GM13977 (cell line): ENCODE results near the gene TRPV2.

Source experiments
- DNase-seq: peaks from one replicate; pipeline ENCODE4 v3.0.0; 2012; ENCODE audit warnings: low spot score
- in situ Hi-C: fragments of 300-500 bp; cut with MboI; formaldehyde crosslinking; loops from one replicate; pipeline ENCODE4 v1.12.0; 2022; ENCODE audit warnings: low sequenced_read_pairs, low pct_unique_long_range_greater_than_20kb, mixed read lengths, inconsistent platforms; ENCODE audit not compliant: unreplicated experiment
- TF ChIP-seq, protein P1 (sequence below): IDR thresholded peaks from 2 replicates; pipeline ENCODE4 v1.5.1; 2012; ENCODE audit warnings: mild to moderate bottlenecking, control low read depth; ENCODE audit not compliant: insufficient read depth; ENCODE audit errors: extremely low read depth, missing control alignments

The TRPV2 gene

DNA sequence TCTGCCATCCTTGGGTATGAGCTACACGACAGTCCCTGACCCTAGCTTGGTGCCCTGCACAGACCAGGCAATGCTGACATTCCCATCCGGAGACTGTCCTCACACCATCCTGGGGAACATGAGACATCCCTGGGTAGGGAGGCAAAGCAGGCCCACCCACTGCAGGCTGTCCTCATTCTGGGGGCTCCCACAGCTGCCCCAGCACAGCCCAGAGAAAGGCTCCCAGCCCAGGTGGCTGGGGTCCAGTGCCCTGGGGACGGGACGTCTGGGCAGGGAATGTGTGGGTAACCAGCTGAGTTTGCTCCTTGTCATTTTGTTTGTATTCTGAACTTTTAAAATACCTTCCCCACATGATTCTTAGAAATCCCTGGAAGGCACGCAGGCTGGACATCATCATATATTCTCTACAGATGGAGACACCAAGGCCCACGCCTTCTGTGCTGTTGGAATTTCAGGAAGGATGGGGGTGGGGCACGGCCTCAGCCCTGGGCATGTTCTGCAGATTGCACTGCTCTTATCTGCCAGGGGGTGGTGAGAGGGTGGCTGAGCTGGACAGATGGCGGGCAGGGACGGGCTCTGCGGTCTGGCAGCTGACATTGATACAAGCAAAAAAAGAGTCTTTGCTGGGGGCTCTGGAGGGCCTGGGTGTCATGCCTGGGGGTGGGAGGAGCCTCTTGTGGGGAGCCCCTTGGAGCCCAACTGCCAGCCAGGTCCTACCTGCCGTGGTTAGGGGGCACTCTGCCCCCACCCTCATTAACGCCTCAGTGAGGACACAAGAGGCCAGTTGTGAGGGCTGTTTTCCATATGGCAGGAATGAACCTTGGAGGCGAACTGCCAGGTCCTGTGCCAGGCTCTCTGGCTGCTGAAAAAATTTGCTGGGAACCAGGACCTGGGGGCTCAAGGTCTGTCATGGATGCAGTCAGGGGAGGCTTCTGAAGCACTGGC, 48.3 kb downstream of the TRPV2 start:
- no peak for DNase-seq
- TF ChIP-seq, protein P1, sequence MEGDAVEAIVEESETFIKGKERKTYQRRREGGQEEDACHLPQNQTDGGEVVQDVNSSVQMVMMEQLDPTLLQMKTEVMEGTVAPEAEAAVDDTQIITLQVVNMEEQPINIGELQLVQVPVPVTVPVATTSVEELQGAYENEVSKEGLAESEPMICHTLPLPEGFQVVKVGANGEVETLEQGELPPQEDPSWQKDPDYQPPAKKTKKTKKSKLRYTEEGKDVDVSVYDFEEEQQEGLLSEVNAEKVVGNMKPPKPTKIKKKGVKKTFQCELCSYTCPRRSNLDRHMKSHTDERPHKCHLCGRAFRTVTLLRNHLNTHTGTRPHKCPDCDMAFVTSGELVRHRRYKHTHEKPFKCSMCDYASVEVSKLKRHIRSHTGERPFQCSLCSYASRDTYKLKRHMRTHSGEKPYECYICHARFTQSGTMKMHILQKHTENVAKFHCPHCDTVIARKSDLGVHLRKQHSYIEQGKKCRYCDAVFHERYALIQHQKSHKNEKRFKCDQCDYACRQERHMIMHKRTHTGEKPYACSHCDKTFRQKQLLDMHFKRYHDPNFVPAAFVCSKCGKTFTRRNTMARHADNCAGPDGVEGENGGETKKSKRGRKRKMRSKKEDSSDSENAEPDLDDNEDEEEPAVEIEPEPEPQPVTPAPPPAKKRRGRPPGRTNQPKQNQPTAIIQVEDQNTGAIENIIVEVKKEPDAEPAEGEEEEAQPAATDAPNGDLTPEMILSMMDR: no peak
- in situ Hi-C loops: no loop called here

DNA sequence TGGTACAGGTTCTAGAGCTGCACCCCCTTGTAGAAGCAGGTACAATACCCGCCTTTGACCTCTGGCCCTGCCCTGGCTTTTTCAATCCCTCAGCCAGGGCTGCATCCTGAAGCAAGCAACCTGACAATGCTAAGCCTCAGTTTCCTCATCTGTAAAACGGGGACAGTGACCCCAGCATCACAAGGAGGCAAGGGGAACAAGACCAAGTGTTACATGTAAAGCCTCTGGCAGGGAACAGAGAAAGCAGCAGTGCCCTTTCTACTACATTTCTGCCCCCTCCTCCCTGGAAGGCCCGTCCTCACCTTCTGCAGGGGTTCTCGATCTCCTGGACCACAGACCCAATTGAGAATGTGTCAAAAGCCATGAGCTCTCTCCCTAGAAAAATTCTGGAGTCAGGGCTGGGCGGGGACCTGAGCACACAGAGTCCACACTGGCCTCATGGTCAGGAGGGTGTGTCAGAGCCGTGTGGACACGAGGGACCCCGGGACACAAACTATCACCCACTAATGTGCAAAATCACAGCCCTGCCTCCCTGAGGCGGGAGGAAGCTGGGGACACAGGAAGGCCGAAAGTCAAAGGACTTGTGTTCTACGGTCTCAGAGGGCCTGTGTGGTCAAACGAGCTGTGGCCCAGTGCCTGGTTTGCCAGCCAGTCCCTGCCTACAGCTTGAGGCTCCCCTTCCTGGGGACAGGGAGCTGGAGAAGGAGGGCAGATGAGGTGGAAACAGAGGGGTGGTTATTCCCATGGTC, 49.1 kb downstream of the TRPV2 start:
- DNase-seq: no peak
- TF ChIP-seq, protein P1: no peak
- in situ Hi-C loops: no loop called here

DNA sequence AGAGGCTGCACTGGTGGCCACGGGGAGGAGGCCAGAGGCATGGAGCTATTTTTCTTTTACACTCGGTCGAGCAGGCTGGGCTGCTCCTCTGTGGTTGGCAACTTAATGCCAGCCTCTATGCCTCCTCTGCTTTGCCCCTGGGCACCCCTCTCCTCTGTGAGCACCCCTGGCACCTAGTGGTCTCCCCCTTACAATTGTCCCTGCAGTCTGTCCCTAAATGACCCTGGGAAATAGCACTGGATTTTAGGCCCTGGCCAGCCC, 49.6 kb downstream of the TRPV2 start:
- in situ Hi-C loops: no loop called here
- TF ChIP-seq, protein P1: no peak
- DNase-seq: no peak

DNA sequence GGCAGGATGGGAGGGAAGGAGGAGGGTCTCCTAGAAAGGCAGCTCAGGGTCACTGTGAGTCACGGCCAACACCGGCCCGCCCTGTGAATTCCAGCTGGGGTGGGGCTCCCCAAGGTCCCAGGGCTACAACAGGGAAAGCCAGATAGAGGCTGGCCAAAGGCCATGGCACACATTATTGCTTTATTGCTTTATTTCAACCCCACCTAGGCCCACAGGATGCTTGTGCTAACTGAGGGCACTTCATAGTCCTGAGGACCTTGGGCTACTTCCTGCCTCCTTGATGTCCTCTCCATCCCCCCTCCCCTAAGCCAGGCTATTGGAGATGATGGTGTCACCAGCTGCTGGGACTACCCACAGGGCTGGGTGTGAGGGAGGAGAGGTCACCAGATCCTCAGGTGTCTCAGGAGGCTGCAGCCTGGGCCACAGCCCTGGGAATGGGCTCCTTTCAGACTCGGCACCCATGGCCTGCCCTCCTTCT, 50.5 kb downstream of the TRPV2 start:
- TF ChIP-seq, protein P1: no peak
- DNase-seq: no peak
- in situ Hi-C loops: no loop called here

DNA sequence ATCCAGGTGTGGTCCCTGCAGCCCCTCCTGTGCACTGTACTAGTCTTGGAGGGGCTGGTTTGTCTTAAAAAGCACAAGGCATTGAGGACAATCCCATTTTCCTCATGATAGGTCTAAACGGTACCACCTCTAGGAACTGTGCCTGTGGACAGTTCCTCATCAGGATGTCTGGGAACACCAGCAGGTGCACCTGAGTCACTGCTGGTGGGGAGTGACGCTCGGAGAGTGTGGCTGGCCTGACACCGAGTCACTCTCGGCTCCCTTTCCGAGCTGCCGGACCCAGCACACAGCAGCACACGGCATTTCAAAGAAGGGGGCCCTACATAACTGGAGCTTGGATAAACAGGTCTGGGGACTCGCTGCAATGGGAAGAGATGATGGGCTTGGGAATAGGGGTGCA, 51.0 kb downstream of the TRPV2 start:
- DNase-seq: no peak
- in situ Hi-C loops: no loop called here
- TF ChIP-seq, protein P1: no peak

DNA sequence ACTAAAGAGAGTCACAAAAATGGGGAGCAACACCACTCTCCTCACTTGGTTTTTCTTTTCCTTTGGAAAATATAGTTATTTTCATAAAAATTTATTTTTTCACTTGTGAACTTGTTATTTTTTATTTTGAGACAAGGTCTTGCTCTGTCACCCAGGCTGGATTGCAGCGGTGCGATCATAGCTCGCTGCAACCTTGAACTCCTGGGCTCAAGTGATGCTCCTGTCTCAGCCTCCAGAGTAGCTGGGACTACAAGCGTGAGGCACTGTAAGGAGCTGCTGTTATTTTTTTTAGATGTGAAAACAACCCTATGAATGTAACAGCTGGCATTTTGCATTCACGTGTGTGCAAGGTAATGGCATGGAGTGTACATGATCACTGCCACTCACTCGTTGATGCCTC, 51.7 kb downstream of the TRPV2 start:
- in situ Hi-C loops: no loop called here
- DNase-seq: no peak
- TF ChIP-seq, protein P1: no peak
